Aorta (tissue), 5 donors: ENCODE data around the gene EFS. TPM values are rescaled to one million over a fixed set of nuclear protein-coding genes. Genes with fewer than 3 reads are reported as not detected.
A peak's percentile ranks its signal among the peaks of the same experiment; 100 is the strongest.

Experiments used
- ATAC-seq: fragments of 200-7000 bp; cut with Tn5 transposase; one replicate; pipeline ENCODE4 v1.9.1; 2022; ENCODE audit warnings: moderate library complexity; ENCODE audit not compliant: low FRiP score
- DNase-seq, 2 donors: peaks; one replicate each; pipeline ENCODE4 v3.0.0-alpha.2; 2020
- H3K27ac ChIP-seq, 2 donors: one replicate each; pipeline ENCODE4 v1.5.1; 2013; ENCODE audit warnings: low read length in 2 of 2, mild to moderate bottlenecking in 2 of 2, moderate library complexity in 2 of 2, control low read depth in 1 of 2, inconsistent platforms in 1 of 2, low read depth in 1 of 2
- H3K27me3 ChIP-seq, 2 donors: one replicate each; pipeline ENCODE4 v1.6.1; 2013; ENCODE audit warnings: control low read depth in 1 of 2, low read length in 1 of 2, mild to moderate bottlenecking in 1 of 2, moderate library complexity in 1 of 2; ENCODE audit not compliant: insufficient read depth in 2 of 2, control insufficient read depth in 1 of 2
- H3K36me3 ChIP-seq, 2 donors: one replicate each; pipeline ENCODE4 v1.6.1; 2013; ENCODE audit warnings: control low read depth in 1 of 2, low read length in 1 of 2, mild to moderate bottlenecking in 1 of 2; ENCODE audit not compliant: insufficient read depth in 2 of 2, control insufficient read depth in 1 of 2
- H3K4me1 ChIP-seq, 2 donors: one replicate each; pipeline ENCODE4 v1.6.1; 2013; ENCODE audit warnings: low read length in 2 of 2, control low read depth in 1 of 2, mild to moderate bottlenecking in 1 of 2, moderate library complexity in 1 of 2; ENCODE audit not compliant: insufficient read depth in 2 of 2, control insufficient read depth in 1 of 2
- H3K4me3 ChIP-seq, 2 donors: one replicate each; pipeline ENCODE4 v1.5.1; 2013; ENCODE audit warnings: low read length in 2 of 2, control low read depth in 1 of 2, mild to moderate bottlenecking in 1 of 2
- H3K9me3 ChIP-seq: one replicate; pipeline ENCODE4 v1.6.1; 2013; ENCODE audit warnings: mild to moderate bottlenecking, low read length; ENCODE audit not compliant: control insufficient read depth
- WGBS, 2 donors: extraction: QIAGEN DNeasy Blood & Tissue Kit; methylation state at CpG; one replicate each; pipeline ENCODE4 v1.1.7; 2013; 5-methylcytosine and 5-hydroxymethylcytosine counted together
- intact Hi-C, 2 donors: fragments of 100-400 bp; cut with DNase I; formaldehyde crosslinking; loops; one replicate each; pipeline versions ENCODE4 v1.14.2 to v1.15.0; 2022
- polyA plus RNA-seq, 2 donors: library from polyadenylated mRNA; stranded (reverse); fragments of 200-250 nt; gene quantifications; one replicate each; pipeline ENCODE4 v1.2.3, GENCODE V29; 2013
- total RNA-seq, 2 donors: library from RNA; stranded (reverse); fragmentation: NEBNext Ultra II Directional; extraction: Animal tissue kit (Norgen Biotek cat#: 25700); gene quantifications; one replicate each; pipeline ENCODE4 v1.2.1, GENCODE V29; 2021
- donor health status: healthy with polysubstance abuse.
- donor health status: Bipolar disorder and iron deficiency.
- donor health status: DM: no; HTN: no; CAD: no.
- donor health status: DM: no; HTN: no; CAD: no.
- donor health status: DM: yes; HTN: yes; CAD: no.

Gene EFS
- total and polyA plus RNA-seq, 4 donors = 5.5 to 36.7 (median 22.1) TPM

DNA sequence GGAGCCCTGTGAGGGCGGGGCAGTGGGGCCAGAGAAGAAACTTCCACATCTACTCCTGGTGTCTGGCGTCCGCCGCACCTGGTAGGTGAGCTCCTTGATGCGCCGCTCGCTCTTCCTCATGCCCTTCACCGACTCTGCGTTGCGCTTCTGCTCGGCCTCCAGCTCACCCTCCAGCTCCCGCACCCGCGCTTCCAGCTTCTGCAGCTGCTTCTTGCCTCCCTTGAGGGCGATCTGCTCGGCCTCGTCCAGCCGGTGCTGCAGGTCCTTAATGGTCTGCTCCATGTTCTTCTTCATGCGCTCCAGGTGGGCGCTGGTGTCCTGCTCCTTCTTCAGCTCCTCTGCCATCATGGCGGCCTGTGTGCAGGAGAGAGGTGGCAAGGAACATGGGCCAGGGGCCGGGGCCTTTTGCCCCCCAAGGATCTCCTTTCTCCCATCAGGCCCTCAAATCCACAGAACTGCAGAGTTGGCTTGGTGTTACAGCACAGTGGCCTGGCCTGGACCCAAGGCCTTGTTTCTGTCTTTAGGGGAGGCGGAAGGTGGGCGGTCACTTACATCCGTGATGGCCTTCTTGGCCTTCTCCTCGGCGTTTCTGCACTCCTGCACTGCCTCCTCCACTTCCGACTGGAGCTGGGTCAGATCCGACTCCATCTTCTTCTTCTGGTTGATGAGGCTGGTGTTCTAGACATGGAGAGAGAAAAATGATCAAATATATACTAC is 19.6 kb upstream of the EFS start:
- no peak for DNase-seq
- ATAC-seq = no peak
- 89 to 90% methylated on average over 29 of the region's 29 CpGs for WGBS, 2 donors
- H3K27ac ChIP-seq = no peak overlapping the region
- H3K4me3 ChIP-seq = no peak overlapping the region
- no peaks in the 10 kb centered on the region for H3K4me1 ChIP-seq
- H3K9me3 ChIP-seq = no peaks in the 10 kb centered on the region
- no peaks in the 10 kb centered on the region for H3K36me3 ChIP-seq
- intact Hi-C loops = loop anchor here in 1 of 2 donors (5.0 kb wide), 1 partner anchor 57 kb away; no protein-coding TSS in a partner anchor
- H3K27me3 ChIP-seq = no peaks in the 10 kb centered on the region

DNA sequence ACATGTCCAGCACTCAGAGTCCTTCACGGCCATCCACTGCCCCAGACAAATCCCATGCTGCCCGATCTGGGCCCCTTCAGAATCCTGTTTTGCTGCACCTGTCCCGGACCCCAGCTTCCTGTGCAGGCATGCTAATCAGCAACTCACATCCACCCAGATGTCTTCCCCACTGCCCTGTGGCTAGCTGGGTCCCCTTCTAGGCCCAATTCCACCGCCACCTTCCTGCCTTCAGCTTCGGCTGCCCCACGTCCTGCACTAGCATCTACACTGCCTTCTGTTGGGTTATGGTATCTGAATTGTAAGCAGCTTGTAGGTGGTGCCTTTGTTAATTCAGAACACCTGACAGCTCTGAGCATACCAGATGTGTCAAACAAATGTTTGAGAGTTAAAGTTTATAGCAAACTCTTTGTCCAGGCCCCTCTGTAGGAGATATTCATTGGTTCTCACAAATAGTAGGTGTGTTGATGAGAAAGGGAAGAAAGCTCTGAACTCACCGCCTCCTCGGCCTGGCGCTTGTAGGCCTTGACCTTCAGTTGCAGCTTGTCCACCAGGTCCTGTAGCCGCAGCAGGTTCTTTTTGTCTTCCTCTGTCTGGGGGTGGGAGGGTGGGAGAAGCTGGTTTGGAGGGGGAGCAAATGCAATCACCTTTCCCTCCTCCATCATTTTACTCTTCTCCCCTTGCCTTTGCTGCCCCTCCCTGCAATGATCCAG is 17.9 kb upstream of the EFS start:
- no peak for DNase-seq
- Histone ChIP-seq H3K4me1 (no peaks in the 10 kb centered on the region), H3K36me3 (no peaks in the 10 kb centered on the region), H3K4me3 (no peak overlapping the region), H3K27me3 (no peaks in the 10 kb centered on the region), H3K9me3 (no peaks in the 10 kb centered on the region), H3K27ac (no peak overlapping the region)
- no peak for ATAC-seq
- 86 to 88% methylated on average over 10 of the region's 10 CpGs for WGBS, 2 donors
- intact Hi-C loops = loop anchor here in 1 of 2 donors (5.0 kb wide), 1 partner anchor 56 kb away; no protein-coding TSS in a partner anchor

DNA sequence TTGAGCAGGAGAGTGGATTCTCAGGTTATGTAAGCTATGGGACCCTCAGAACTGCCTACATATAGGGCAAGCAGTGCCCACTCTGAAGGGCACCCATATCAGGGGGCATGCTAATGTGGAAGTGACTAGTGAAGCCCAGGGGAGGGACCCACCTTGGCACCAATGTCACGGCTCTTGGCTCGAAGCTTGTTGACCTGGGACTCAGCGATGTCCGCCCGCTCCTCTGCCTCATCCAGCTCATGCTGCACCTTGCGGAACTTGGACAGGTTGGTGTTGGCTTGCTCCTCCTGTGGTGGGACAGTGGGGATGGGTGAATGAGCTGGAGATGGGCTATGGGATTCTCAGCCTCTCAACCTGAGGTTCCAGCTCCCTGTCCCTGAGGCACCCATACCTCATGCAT is 17.3 kb upstream of the EFS start:
- intact Hi-C loops = loop anchor here in 1 of 2 donors (5.0 kb wide), 1 partner anchor 55 kb away; no protein-coding TSS in a partner anchor
- ATAC-seq (no peak), DNase-seq (no peak)
- Histone ChIP-seq H3K27ac (no peak overlapping the region), H3K36me3 (no peaks in the 10 kb centered on the region), H3K4me3 (no peak overlapping the region), H3K4me1 (no peaks in the 10 kb centered on the region), H3K27me3 (no peaks in the 10 kb centered on the region), H3K9me3 (no peaks in the 10 kb centered on the region)
- WGBS, 2 donors = 86 to 88% methylated on average over 6 of the region's 6 CpGs

DNA sequence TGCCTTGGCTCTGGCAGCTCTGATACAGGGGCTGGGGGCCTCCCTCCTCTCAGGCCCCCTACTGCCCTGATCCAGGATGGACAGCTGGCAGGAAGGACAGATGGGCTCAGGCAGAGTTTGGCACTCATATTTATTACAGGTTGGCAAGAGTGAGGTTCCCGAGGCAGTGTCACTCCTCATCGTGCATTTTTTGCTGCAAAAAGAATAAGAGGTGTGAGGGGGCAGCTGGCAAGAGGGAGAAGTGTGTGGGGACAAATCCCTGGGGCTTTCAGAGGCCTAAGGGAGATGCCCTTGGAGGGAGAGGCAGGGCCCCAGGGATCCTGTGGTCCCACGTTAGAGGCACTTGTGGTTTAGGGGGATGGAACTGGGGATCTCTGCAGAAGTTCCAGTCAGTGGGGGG is 16.9 kb upstream of the EFS start:
- no peak overlapping the region for H3K27ac ChIP-seq
- no peaks in the 10 kb centered on the region for H3K4me1 ChIP-seq
- H3K4me3 ChIP-seq = no peak overlapping the region
- WGBS, 2 donors = 44 to 58% methylated on average over 3 of the region's 3 CpGs
- DNase-seq (no peak), ATAC-seq (no peak)
- no peaks in the 10 kb centered on the region for H3K36me3 ChIP-seq
- H3K27me3 ChIP-seq = no peaks in the 10 kb centered on the region
- intact Hi-C loops = loop anchor here in 1 of 2 donors (5.0 kb wide), 1 partner anchor 55 kb away; no protein-coding TSS in a partner anchor
- H3K9me3 ChIP-seq = no peaks in the 10 kb centered on the region

DNA sequence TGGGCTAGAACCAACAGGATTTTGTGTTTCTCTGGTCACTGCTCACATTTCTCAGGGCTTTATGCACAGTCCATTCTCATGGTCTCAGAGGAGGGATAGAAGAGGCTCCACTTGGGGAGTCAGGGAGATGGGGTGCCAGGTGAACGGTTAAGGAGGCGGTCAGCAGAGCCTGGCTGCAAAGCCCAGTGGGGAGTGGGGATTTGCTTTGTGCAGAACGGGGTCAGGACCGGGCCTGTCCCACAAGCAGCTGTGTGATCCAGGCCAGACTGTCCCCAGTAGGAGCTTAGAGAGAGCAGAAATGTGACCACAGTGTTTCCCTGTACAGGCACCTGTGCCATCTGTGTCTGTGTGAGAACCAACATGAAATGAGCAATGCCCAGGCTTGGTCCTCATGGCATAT is 16.0 kb upstream of the EFS start:
- Histone ChIP-seq H3K4me3 (no peak overlapping the region), H3K4me1 (no peaks in the 10 kb centered on the region), H3K27ac (no peak overlapping the region), H3K9me3 (no peaks in the 10 kb centered on the region), H3K27me3 (no peaks in the 10 kb centered on the region), H3K36me3 (no peaks in the 10 kb centered on the region)
- WGBS, 2 donors = 88% methylated on average over 4 of the region's 4 CpGs
- no peak for DNase-seq
- ATAC-seq = no peak
- intact Hi-C loops = loop anchor here (1.0 to 5.0 kb wide), 2 partner anchors 53 to 54 kb away; no protein-coding TSS in a partner anchor

DNA sequence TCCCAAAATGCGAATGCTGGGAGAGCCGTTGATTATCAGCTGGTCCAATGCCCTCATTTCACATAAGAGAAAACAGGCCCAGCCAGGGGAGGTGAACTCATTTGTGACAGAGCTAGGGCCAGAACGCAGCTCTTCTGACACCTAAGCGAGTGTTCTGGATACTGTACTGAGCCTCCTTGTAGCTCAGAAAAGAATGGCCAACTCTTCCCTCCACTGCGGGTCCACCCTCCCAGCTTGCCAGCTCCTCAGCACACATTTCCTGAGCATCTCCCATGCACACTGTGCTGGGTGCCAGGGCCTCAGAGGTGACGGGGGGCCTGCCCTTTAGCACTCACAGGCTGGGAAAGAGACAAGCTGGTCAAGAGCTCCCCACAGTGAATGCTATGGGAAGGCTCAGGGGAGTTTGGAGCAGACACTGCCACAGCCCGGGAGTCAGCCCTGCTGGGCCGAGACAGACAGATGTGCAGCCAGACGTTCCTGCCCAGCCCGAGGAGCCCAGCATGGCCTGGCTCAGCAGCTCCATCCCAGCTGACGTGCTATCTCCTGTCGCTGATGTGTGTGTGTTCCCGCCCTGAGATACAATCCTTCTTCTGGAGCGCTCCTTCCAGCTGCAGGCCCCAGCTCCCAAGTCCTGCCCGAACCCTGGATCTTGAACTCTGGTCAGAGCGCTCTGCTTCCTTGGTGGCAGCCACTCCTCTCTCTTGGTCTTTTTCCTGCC is 15.4 kb upstream of the EFS start:
- no peak for ATAC-seq
- no peak for DNase-seq
- WGBS, 2 donors = 66 to 68% methylated on average over 15 to 16 of the region's 16 CpGs
- Histone ChIP-seq H3K4me1 (no peaks in the 10 kb centered on the region), H3K4me3 (no peak overlapping the region), H3K9me3 (no peaks in the 10 kb centered on the region), H3K27ac (no peak overlapping the region), H3K27me3 (no peaks in the 10 kb centered on the region), H3K36me3 (no peaks in the 10 kb centered on the region)
- intact Hi-C loops = loop anchor here (1.0 to 5.0 kb wide), 2 partner anchors 52 to 53 kb away; no protein-coding TSS in a partner anchor

DNA sequence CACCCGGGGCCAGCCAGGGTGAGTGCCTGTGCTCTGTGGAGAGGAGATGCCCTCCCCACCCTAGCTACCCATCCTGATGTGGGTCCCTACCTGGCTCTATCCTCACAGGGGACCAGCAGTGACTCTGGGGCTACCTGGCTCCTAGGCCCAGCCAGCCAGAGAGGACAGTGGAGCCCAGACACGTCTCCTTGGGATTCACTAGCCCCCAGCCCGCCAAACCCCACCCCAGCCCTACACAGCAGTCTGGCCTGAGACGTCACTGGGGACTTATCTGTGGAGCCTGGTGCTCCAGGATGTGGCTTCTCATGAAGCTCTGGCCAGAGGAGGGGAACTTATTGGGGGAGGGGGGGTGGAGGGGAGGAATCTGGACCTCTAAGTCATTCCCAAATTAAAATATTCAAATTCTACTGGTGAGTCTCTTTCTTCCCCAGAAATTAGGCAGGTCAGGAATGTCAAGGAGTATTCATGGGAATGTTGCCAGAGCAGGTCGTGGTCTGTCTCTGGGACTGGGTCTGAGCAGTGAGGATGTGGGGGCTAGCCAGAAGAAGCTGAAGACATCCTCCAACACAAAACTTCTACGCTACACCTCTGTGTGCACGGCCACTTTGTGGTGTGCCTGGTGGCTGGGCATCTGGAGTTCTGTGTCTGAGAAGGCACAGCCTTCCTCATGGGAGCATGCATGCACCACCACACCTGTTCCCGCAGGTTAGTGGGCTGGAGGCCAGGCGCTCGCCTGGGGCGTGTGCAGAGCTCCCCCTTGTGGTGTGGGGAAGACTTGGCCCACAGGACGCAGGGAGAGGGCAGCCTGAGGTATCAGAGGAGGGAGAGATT is 14.6 kb upstream of the EFS start:
- no peaks in the 10 kb centered on the region for H3K27me3 ChIP-seq
- no peak overlapping the region for H3K27ac ChIP-seq
- DNase-seq (no peak), ATAC-seq (peak; percentile 75)
- no peak overlapping the region for H3K4me3 ChIP-seq
- 41 to 42% methylated on average over 12 of the region's 12 CpGs for WGBS, 2 donors
- H3K4me1 ChIP-seq = no peaks in the 10 kb centered on the region
- H3K36me3 ChIP-seq = no peaks in the 10 kb centered on the region
- intact Hi-C loops = loop anchor here (1.0 to 5.0 kb wide), 4 partner anchors 51 to 117 kb away; no protein-coding TSS in a partner anchor
- H3K9me3 ChIP-seq = no peaks in the 10 kb centered on the region
